SK-N-SH (cell line): ENCODE measurements around the gene TNPO1. TPM values are rescaled to one million over a fixed set of nuclear protein-coding genes. Genes with fewer than 3 reads are reported as not detected.

Experiments used
- CTCF ChIA-PET: fragments of 300-600, 350-600 bp; formaldehyde crosslinking; extraction: SDS; loops from one replicate; lab custom pipeline; 2021; lab: Yijun Ruan, JAX
- POLR2A ChIA-PET: fragments of 350-600 bp; sonication (Branson Sonifier 250); formaldehyde crosslinking; extraction: SDS; loops from one replicate; lab custom pipeline; 2020; ENCODE audit warnings: antibody characterized with exemption, inconsistent platforms; lab: Yijun Ruan, JAX
- DNase-seq: peaks from one replicate; pipeline ENCODE4 v3.0.0; 2012
- H2AFZ ChIP-seq: fragments of 200-600 bp; sonication (generic); 2 replicates; pipeline ENCODE4 v1.8.1; 2016; ENCODE audit warnings: antibody characterized with exemption, mild to moderate bottlenecking, low read depth
- H3F3A ChIP-seq: fragments of 200-600 bp; sonication (generic); replicated peaks from 2 replicates; pipeline ENCODE3; 2016; ENCODE audit warnings: antibody characterized with exemption, mild to moderate bottlenecking; ENCODE audit not compliant: insufficient read depth
- H3K27ac ChIP-seq, 2 experiments: fragments of 200-500 bp in 1 of 2; fragments of 200-600 bp in 1 of 2; sonication (Bioruptor generic) in 1 of 2; sonication (generic), shearing (Covaris generic) in 1 of 2; 2 replicates each; pipeline versions ENCODE4 v1.5.1 to v1.6.1; 2014 to 2016; ENCODE audit warnings: low read depth in 2 of 2, inconsistent platforms in 1 of 2, low read length in 1 of 2, mild to moderate bottlenecking in 1 of 2, mixed read lengths in 1 of 2
- H3K27me3 ChIP-seq: fragments of 200-600 bp; sonication (generic), shearing (Covaris generic); 2 replicates; pipeline ENCODE4 v1.6.1; 2016; ENCODE audit warnings: mixed run types; ENCODE audit not compliant: insufficient read depth
- H3K36me3 ChIP-seq, 2 experiments: fragments of 200-500 bp in 1 of 2; fragments of 200-600 bp in 1 of 2; sonication (Bioruptor generic) in 1 of 2; sonication (generic) in 1 of 2; replicated peaks in 1 of 2; 2 replicates each; pipeline versions ENCODE3 to v1.5.1; 2014 to 2016; ENCODE audit warnings: low read length in 1 of 2, mild to moderate bottlenecking in 1 of 2; ENCODE audit not compliant: insufficient read depth in 2 of 2, control insufficient read depth in 1 of 2
- H3K4me1 ChIP-seq, 2 experiments: fragments of 200-500 bp in 1 of 2; fragments of 200-600 bp in 1 of 2; sonication (Bioruptor generic) in 1 of 2; sonication (generic), shearing (Covaris generic) in 1 of 2; 2 replicates each; pipeline versions ENCODE4 v1.5.1 to v1.6.1; 2014 to 2016; ENCODE audit warnings: low read depth in 1 of 2, low read length in 1 of 2, mixed run types in 1 of 2; ENCODE audit not compliant: insufficient read depth in 2 of 2, control insufficient read depth in 1 of 2
- H3K4me2 ChIP-seq: fragments of 200-600 bp; sonication (generic), shearing (Covaris generic); 2 replicates; pipeline ENCODE4 v1.6.1; 2017; ENCODE audit warnings: mixed run types
- H3K4me3 ChIP-seq, 2 experiments: fragments of 200-500 bp in 1 of 2; fragments of 200-600 bp in 1 of 2; sonication (Bioruptor generic) in 1 of 2; sonication (generic), shearing (Covaris generic) in 1 of 2; 2 replicates each; pipeline versions ENCODE4 v1.5.1 to v1.8.1; 2014 to 2016; ENCODE audit warnings: low read depth in 2 of 2, inconsistent platforms in 1 of 2, low read length in 1 of 2, mild to moderate bottlenecking in 1 of 2, mixed read lengths in 1 of 2, moderate library complexity in 1 of 2
- H3K79me2 ChIP-seq: fragments of 200-600 bp; sonication (generic); 2 replicates; pipeline ENCODE4 v1.8.1; 2017; ENCODE audit warnings: mild to moderate bottlenecking; ENCODE audit not compliant: insufficient read depth
- H3K9ac ChIP-seq: fragments of 200-600 bp; sonication (generic); 2 replicates; pipeline ENCODE4 v1.6.1; 2017; ENCODE audit warnings: mixed run types
- H3K9me2 ChIP-seq: fragments of 200-600 bp; sonication (generic); 2 replicates; pipeline ENCODE4 v1.6.1; 2017; ENCODE audit warnings: mixed run types
- H3K9me3 ChIP-seq: fragments of 200-600 bp; sonication (generic); 2 replicates; pipeline ENCODE4 v1.6.1; 2017; ENCODE audit warnings: mixed run types, mild to moderate bottlenecking, moderate library complexity
- H4K20me1 ChIP-seq: fragments of 200-600 bp; sonication (generic); 2 replicates; pipeline ENCODE4 v1.6.1; 2017; ENCODE audit warnings: mild to moderate bottlenecking, mixed run types; ENCODE audit not compliant: insufficient read depth
- CTCF ChIP-seq: fragments of 200-600 bp; sonication (generic); IDR thresholded peaks from 2 replicates; pipeline ENCODE4 v1.6.1; 2017; ENCODE audit warnings: antibody characterized with exemption, mild to moderate bottlenecking, moderate library complexity
- FOXJ3 ChIP-seq: sonication (generic); formaldehyde crosslinking; IDR thresholded peaks from 2 replicates; pipeline ENCODE4 v1.5.1; 2020; ENCODE audit warnings: mild to moderate bottlenecking, missing genetic modification reagents
- FOXM1 ChIP-seq: IDR thresholded peaks from 2 replicates; pipeline ENCODE4 v1.4.0; 2012; ENCODE audit warnings: low read depth, mild to moderate bottlenecking
- GABPA ChIP-seq: IDR thresholded peaks from 2 replicates; pipeline ENCODE4 v1.4.0; 2012; ENCODE audit warnings: low read depth, mild to moderate bottlenecking
- GATA2 ChIP-seq: sonication (generic); formaldehyde crosslinking; IDR thresholded peaks from 2 replicates; pipeline ENCODE4 v1.5.0; 2020; ENCODE audit warnings: mild to moderate bottlenecking, missing genetic modification reagents
- JUND ChIP-seq: IDR thresholded peaks from 2 replicates; pipeline ENCODE4 v1.4.0; 2012
- MAX ChIP-seq: IDR thresholded peaks from 2 replicates; pipeline ENCODE4 v1.4.0; 2012; ENCODE audit warnings: low read depth
- MEF2A ChIP-seq: IDR thresholded peaks from 2 replicates; pipeline ENCODE4 v1.4.0; 2012; ENCODE audit warnings: low read depth, borderline replicate concordance
- PBX3 ChIP-seq: IDR thresholded peaks from 2 replicates; pipeline ENCODE4; 2012
- POLR2AphosphoS5 ChIP-seq: IDR thresholded peaks from 2 replicates; pipeline ENCODE4 v1.6.1; 2012; ENCODE audit warnings: low read depth, low read length
- RCOR1 ChIP-seq: fragments of 150-350 bp; IDR thresholded peaks from 2 replicates; pipeline ENCODE4 v1.6.1; 2017; ENCODE audit warnings: antibody characterized with exemption, low read length
- REST ChIP-seq: IDR thresholded peaks from 2 replicates; pipeline ENCODE4 v1.6.1; 2012; ENCODE audit warnings: mild to moderate bottlenecking, low read depth, low read length, moderate library complexity
- RFX5 ChIP-seq: IDR thresholded peaks from 2 replicates; pipeline ENCODE4 v1.6.1; 2012; ENCODE audit warnings: mild to moderate bottlenecking, improper control_type of control experiment, low read length
- SMC3 ChIP-seq: IDR thresholded peaks from 2 replicates; pipeline ENCODE4 v1.6.1; 2012; ENCODE audit warnings: low read depth, low read length, improper control_type of control experiment
- TAF1 ChIP-seq: IDR thresholded peaks from 2 replicates; pipeline ENCODE4 v1.6.1; 2012; ENCODE audit warnings: low read depth, mild to moderate bottlenecking, low read length, moderate library complexity, borderline replicate concordance
- TCF12 ChIP-seq: IDR thresholded peaks from 2 replicates; pipeline ENCODE4 v1.4.0; 2012
- YY1 ChIP-seq: IDR thresholded peaks from 2 replicates; pipeline ENCODE4 v1.4.0; 2012; ENCODE audit warnings: low read depth, mild to moderate bottlenecking
- ZBTB33 ChIP-seq: IDR thresholded peaks from 2 replicates; pipeline ENCODE4 v1.4.0; 2012; ENCODE audit warnings: low read depth, borderline replicate concordance
- WGBS: methylation state at CpG from one replicate; pipeline ENCODE4 v1.1.6; 2017; ENCODE audit warnings: low lambda C conversion rate; 5-methylcytosine and 5-hydroxymethylcytosine counted together
- polyA plus RNA-seq, 3 experiments: library from polyadenylated mRNA; depleted of rRNA; stranded (reverse); fragments of >200 nt; gene quantifications; 2 replicates each; pipeline ENCODE4 v1.2.3, GENCODE V29; 2012

The TNPO1 gene
- polyA plus RNA-seq, 1 of the 3 experiments (the other 2 are of a cell fraction) = 19.9 TPM

- CTCF ChIA-PET = interaction anchor here (0.6 to 6.1 kb wide), 3 partner anchors 10 to 466 kb away, joined by 3 to 64 read pairs (median 44); no protein-coding TSS in a partner anchor
- no peak overlapping the region for H3K9ac ChIP-seq
- POLR2A ChIA-PET = no interaction called here
Observed at GRCh38 chr5:72821776-72822175, 5.3 kb downstream of the TNPO1 start.

More at GRCh38 chr5:72821776-72822175, 5.3 kb downstream of the TNPO1 start:
- Histone ChIP-seq H4K20me1 (peaks cover 57% of the 10 kb centered on the region), H3K36me3 (peaks cover 17 to 28% of the 10 kb centered on the region in 2 experiments), H3K4me1 (peaks cover 16 to 20% of the 10 kb centered on the region in 2 experiments; a peak in 3 of 4 replicates), H3F3A (peaks cover 10% of the 10 kb centered on the region), H3K9me3 (no peaks in the 10 kb centered on the region), H3K9me2 (no peaks in the 10 kb centered on the region), H2AFZ (no peak overlapping the region), H3K27me3 (no peaks in the 10 kb centered on the region), H3K4me2 (no peak overlapping the region), H3K4me3 (no peak overlapping the region), H3K27ac (peak overlapping the region; percentile 53 to 57), H3K79me2 (peaks cover 100% of the 10 kb centered on the region)
- 95% methylated on average over 2 of the region's 2 CpGs for WGBS
- DNase-seq = no peak
- TF ChIP-seq MAX (no peak), TCF12 (no peak), GABPA (no peak), SMC3 (no peak), FOXJ3 (CRISPR knock-in tag) (no peak), REST (no peak), RCOR1 (no peak), ZBTB33 (no peak), TAF1 (no peak), YY1 (no peak), GATA2 (CRISPR knock-in tag) (no peak), FOXM1 (no peak), PBX3 (no peak), MEF2A (no peak), POLR2AphosphoS5 (no peak), CTCF (no peak), JUND (no peak), RFX5 (no peak)
